Natural killer cell (primary cell): ENCODE results near the gene ARHGAP26. TPM values are rescaled to one million over a fixed set of nuclear protein-coding genes. Genes with fewer than 3 reads are reported as not detected.

ENCODE experiments used
- ATAC-seq, 3 donors: fragments of 150-1000 bp in 2 of 3; fragments of 200-7000 bp in 1 of 3; cut with Tn5 transposase; 1 replicate in 1 of 3; 2 replicates in 2 of 3; pipeline ENCODE4 v1.10.0; 2021; ENCODE audit warnings: mild to moderate bottlenecking in 2 of 3, moderate library complexity in 2 of 3
- DNase-seq, 2 donors: peaks; one replicate each; pipeline versions ENCODE4 v3.0.0 to v3.0.0-alpha.2; 2013 to 2021; ENCODE audit warnings: mixed read lengths in 1 of 2
- H3K27ac ChIP-seq: one replicate; pipeline ENCODE4 v1.5.1; 2013; ENCODE audit warnings: mild to moderate bottlenecking, low read length
- H3K27me3 ChIP-seq: one replicate; pipeline ENCODE4 v1.6.1; 2013; ENCODE audit warnings: low read length; ENCODE audit not compliant: control insufficient read depth, insufficient read depth
- H3K36me3 ChIP-seq: one replicate; pipeline ENCODE4 v1.6.1; 2013; ENCODE audit warnings: low read length; ENCODE audit not compliant: control insufficient read depth, insufficient read depth
- H3K4me1 ChIP-seq: one replicate; pipeline ENCODE4 v1.6.1; 2013; ENCODE audit warnings: low read length; ENCODE audit not compliant: control insufficient read depth, insufficient read depth
- H3K4me3 ChIP-seq: one replicate; pipeline ENCODE4 v1.5.1; 2013; ENCODE audit warnings: low read length
- H3K9me3 ChIP-seq: one replicate; pipeline ENCODE4 v1.6.1; 2013; ENCODE audit warnings: low read length; ENCODE audit not compliant: control insufficient read depth, insufficient read depth
- H3K27ac Mint-ChIP-seq, 2 donors: one replicate each; pipeline ENCODE4 v1.8.0; 2022; ENCODE audit warnings: mild to moderate bottlenecking in 2 of 2, mixed read lengths in 2 of 2, moderate library complexity in 1 of 2
- H3K27me3 Mint-ChIP-seq, 2 donors: one replicate each; pipeline ENCODE4 v1.8.0; 2022; ENCODE audit warnings: low read depth in 2 of 2, mixed read lengths in 2 of 2
- H3K36me3 Mint-ChIP-seq: one replicate; pipeline ENCODE4 v1.8.0; 2022; ENCODE audit warnings: mixed read lengths
- H3K4me1 Mint-ChIP-seq, 2 donors: one replicate each; pipeline ENCODE4 v1.8.0; 2022; ENCODE audit warnings: mixed read lengths in 2 of 2
- H3K4me3 Mint-ChIP-seq: one replicate; pipeline ENCODE4 v1.8.0; 2022; ENCODE audit warnings: mild to moderate bottlenecking, moderate library complexity, mixed read lengths
- H3K9me3 Mint-ChIP-seq, 2 donors: one replicate each; pipeline ENCODE4 v1.8.0; 2022; ENCODE audit warnings: mixed read lengths in 2 of 2
- CTCF ChIP-seq: fragments of 200-600 bp; IDR thresholded peaks from one replicate; pipeline ENCODE4 v1.8.0; 2022; ENCODE audit warnings: antibody characterized with exemption
- WGBS: methylation state at CpG from one replicate; pipeline ENCODE4 v1.1.7; 2013; ENCODE audit warnings: missing lambda C conversion rate; ENCODE audit not compliant: insufficient coverage; 5-methylcytosine and 5-hydroxymethylcytosine counted together
- intact Hi-C: fragments of 100-400 bp; cut with micrococcal nuclease; formaldehyde crosslinking; loops from one replicate; pipeline ENCODE4 v1.14.2; 2022
- total RNA-seq, 4 donors: library from RNA; stranded (reverse); fragments of 120-200 nt in 1 of 4; gene quantifications; one replicate each; pipeline versions ENCODE4 v1.2.3 to v1.2.4, GENCODE V29; 2013 to 2022

Gene ARHGAP26
- total RNA-seq, 3 donors from 2014 or later (not counting 1 experiment from before 2014, with no cell fraction given), result 153 to 159 (median 158) TPM

- peak in 1 of 2 donors; percentile 34 for DNase-seq
- H3K9me3 ChIP-seq, result no peaks in the 10 kb centered on the region
- intact Hi-C loops, result no loop called here
Observed at GRCh38 chr5:142767911-142768310, 2.3 kb upstream of the ARHGAP26 start.

GRCh38 chr5:142769251-142769792 is 855 bp upstream of the ARHGAP26 start:
- no peak for DNase-seq
- WGBS, result 8% methylated on average over 10 of the region's 15 CpGs
- ATAC-seq, result no peak
- no peak for TF ChIP-seq CTCF
- Mint-ChIP-seq H3K27me3 (no peaks in the 10 kb centered on the region), H3K4me1 (peaks cover 45 to 46% of the 10 kb centered on the region in 2 donors), H3K27ac (peak overlapping the region; percentile 88 to 94), H3K4me3 (peak overlapping the region; percentile 99), H3K36me3 (no peaks in the 10 kb centered on the region), H3K9me3 (no peaks in the 10 kb centered on the region)
- H3K4me3 ChIP-seq, result peak overlapping the region; percentile 80
- intact Hi-C loops, result no loop called here
- no peak overlapping the region for H3K27ac ChIP-seq
- H3K4me1 ChIP-seq, result peaks cover 21% of the 10 kb centered on the region
- H3K27me3 ChIP-seq, result no peaks in the 10 kb centered on the region
- H3K9me3 ChIP-seq, result no peaks in the 10 kb centered on the region
- H3K36me3 ChIP-seq, result no peaks in the 10 kb centered on the region

More at GRCh38 chr5:142767911-142768310, 2.3 kb upstream of the ARHGAP26 start:
- peaks cover 21% of the 10 kb centered on the region for H3K4me1 ChIP-seq
- ATAC-seq, result no peak
- peaks cover 31 to 34% of the 10 kb centered on the region in 2 donors for H3K4me1 Mint-ChIP-seq
- no peak overlapping the region for H3K27ac ChIP-seq
- H3K27me3 Mint-ChIP-seq, result no peaks in the 10 kb centered on the region
- no peak overlapping the region for H3K4me3 ChIP-seq
- H3K27ac Mint-ChIP-seq, result no peak overlapping the region
- no peaks in the 10 kb centered on the region for H3K36me3 Mint-ChIP-seq
- no peak overlapping the region for H3K4me3 Mint-ChIP-seq
- 92% methylated on average over 1 of the region's 1 CpG for WGBS
- no peaks in the 10 kb centered on the region for H3K9me3 Mint-ChIP-seq
- no peak for TF ChIP-seq CTCF
- no peaks in the 10 kb centered on the region for H3K27me3 ChIP-seq
- no peaks in the 10 kb centered on the region for H3K36me3 ChIP-seq

- peaks cover 21% of the 10 kb centered on the region for H3K4me1 ChIP-seq
- peak overlapping the region; percentile 88 to 94 for H3K27ac Mint-ChIP-seq
- H3K36me3 Mint-ChIP-seq, result no peaks in the 10 kb centered on the region
- no peaks in the 10 kb centered on the region for H3K9me3 Mint-ChIP-seq
- H3K27me3 ChIP-seq, result no peaks in the 10 kb centered on the region
- intact Hi-C loops, result loop anchor here (1.0 to 5.0 kb wide), 5 partner anchors 12 to 236 kb away; no protein-coding TSS in a partner anchor
- peak overlapping the region; percentile 80 for H3K4me3 ChIP-seq
- WGBS, result under 1% methylated on average over 85 of the region's 86 CpGs
- DNase-seq (peak; percentile 57 to 76), ATAC-seq (peak; percentile 19 to 40 (median 30))
- H3K27me3 Mint-ChIP-seq, result no peaks in the 10 kb centered on the region
- H3K4me3 Mint-ChIP-seq, result peak overlapping the region; percentile 99
- no peaks in the 10 kb centered on the region for H3K36me3 ChIP-seq
- no peaks in the 10 kb centered on the region for H3K9me3 ChIP-seq
- peaks cover 57 to 59% of the 10 kb centered on the region in 2 donors for H3K4me1 Mint-ChIP-seq
- TF ChIP-seq CTCF, result no peak
- H3K27ac ChIP-seq, result peak overlapping the region; percentile 77
Observed at GRCh38 chr5:142770650-142771609, 753 bp downstream of the ARHGAP26 start.
